Naive thymus-derived CD4-positive, alpha-beta T cell (primary cell): Measurements from ENCODE around the gene CFAP54. TPM values are rescaled to one million over a fixed set of nuclear protein-coding genes. Genes with fewer than 3 reads are reported as not detected.
A peak's percentile ranks its signal among the peaks of the same experiment; 100 is the strongest.

Source experiments
- ATAC-seq: fragments of 150-1000 bp; cut with Tn5 transposase; 2 replicates; pipeline ENCODE4 v1.10.0; 2021; ENCODE audit warnings: mild to moderate bottlenecking, moderate library complexity
- CTCF ChIA-PET: fragments of 350-600 bp; sonication (Branson Sonifier 250); formaldehyde crosslinking; loops from one replicate; lab custom pipeline; 2021; ENCODE audit warnings: antibody characterized with exemption; lab: Charles Lee
- POLR2A ChIA-PET: fragments of 350-600 bp; sonication (Branson Sonifier 250); formaldehyde crosslinking; loops from one replicate; lab custom pipeline; 2021; ENCODE audit warnings: antibody characterized with exemption, inconsistent platforms; lab: Charles Lee
- DNase-seq, 9 donors: peaks; one replicate each; pipeline versions ENCODE4 v3.0.0 to v3.0.0-alpha.2; 2020 to 2022; ENCODE audit warnings: mixed read lengths in 1 of 9
- H3K27ac ChIP-seq: one replicate; pipeline ENCODE4 v1.7.0; 2013; ENCODE audit warnings: mild to moderate bottlenecking, low read depth, low read length, moderate library complexity
- H3K27me3 ChIP-seq, 2 donors: one replicate each; pipeline ENCODE4 v1.7.0; 2013; ENCODE audit warnings: low read length in 2 of 2, mild to moderate bottlenecking in 2 of 2, moderate library complexity in 2 of 2; ENCODE audit not compliant: control insufficient read depth in 2 of 2, insufficient read depth in 2 of 2
- H3K36me3 ChIP-seq, 3 experiments: 1 replicate in 2 of 3; 2 replicates in 1 of 3; pipeline ENCODE4 v1.7.0; 2013; ENCODE audit warnings: low read length in 3 of 3, mild to moderate bottlenecking in 3 of 3, moderate library complexity in 1 of 3; ENCODE audit not compliant: insufficient read depth in 3 of 3, control insufficient read depth in 2 of 3
- H3K4me1 ChIP-seq, 2 donors: one replicate each; pipeline ENCODE4 v1.7.0; 2013; ENCODE audit warnings: low read length in 2 of 2, mild to moderate bottlenecking in 2 of 2, moderate library complexity in 1 of 2; ENCODE audit not compliant: control insufficient read depth in 2 of 2, insufficient read depth in 2 of 2
- H3K4me3 ChIP-seq: 2 replicates; pipeline ENCODE4 v1.7.0; 2013; ENCODE audit warnings: mild to moderate bottlenecking, low read length
- H3K9me3 ChIP-seq, 3 experiments: 1 replicate in 2 of 3; 2 replicates in 1 of 3; pipeline ENCODE4 v1.7.0; 2013; ENCODE audit warnings: low read length in 3 of 3; ENCODE audit not compliant: control insufficient read depth in 2 of 3
- H3K27ac Mint-ChIP-seq, 9 donors: one replicate each; pipeline ENCODE4 v1.8.0; 2020 to 2022; ENCODE audit warnings: mixed read lengths in 9 of 9, mild to moderate bottlenecking in 8 of 9, moderate library complexity in 5 of 9, inconsistent platforms in 2 of 9
- H3K27me3 Mint-ChIP-seq, 5 donors: one replicate each; pipeline ENCODE4 v1.8.0; 2021 to 2022; ENCODE audit warnings: mixed read lengths in 5 of 5, mild to moderate bottlenecking in 1 of 5
- H3K36me3 Mint-ChIP-seq, 5 donors: one replicate each; pipeline ENCODE4 v1.8.0; 2020 to 2022; ENCODE audit warnings: mixed read lengths in 5 of 5, mild to moderate bottlenecking in 3 of 5, inconsistent platforms in 1 of 5
- H3K4me1 Mint-ChIP-seq, 7 donors: one replicate each; pipeline ENCODE4 v1.8.0; 2020 to 2022; ENCODE audit warnings: mixed read lengths in 7 of 7, mild to moderate bottlenecking in 3 of 7, inconsistent platforms in 1 of 7
- H3K4me3 Mint-ChIP-seq, 10 donors: one replicate each; pipeline ENCODE4 v1.8.0; 2020 to 2022; ENCODE audit warnings: mild to moderate bottlenecking in 10 of 10, mixed read lengths in 10 of 10, moderate library complexity in 6 of 10, inconsistent platforms in 2 of 10
- H3K9me3 Mint-ChIP-seq, 11 donors: one replicate each; pipeline ENCODE4 v1.8.0; 2020 to 2022; ENCODE audit warnings: mixed read lengths in 11 of 11, mild to moderate bottlenecking in 4 of 11, inconsistent platforms in 1 of 11, moderate library complexity in 1 of 11
- intact Hi-C, 2 donors: fragments of 100-400 bp; cut with micrococcal nuclease; formaldehyde crosslinking; loops; one replicate each; pipeline ENCODE4 v1.15.1; 2023
- polyA plus RNA-seq, 2 donors: library from polyadenylated mRNA; unstranded; fragments of 300-500 nt; fragmentation: Illumina TruSeq; gene quantifications; one replicate each; pipeline ENCODE4 v1.2.3, GENCODE V29; 2021
- total RNA-seq, 6 experiments: library from RNA in 5 of 6; stranded (reverse) in 5 of 6; gene quantifications; 1 replicate in 5 of 6; 2 replicates in 1 of 6; pipeline ENCODE4 v1.2.3 and lab custom pipeline; 2021 to 2026

The CFAP54 gene
- total and polyA plus RNA-seq, 7 experiments from 2014 or later, result 0.07 to 0.93 (median 0.27) TPM; not detected in 1

- H3K36me3 Mint-ChIP-seq, result peaks cover 0 to 16% (median 0%) of the 10 kb centered on the region in 5 donors
- peaks cover 0 to 10% (median 0%) of the 10 kb centered on the region in 11 donors for H3K9me3 Mint-ChIP-seq
- Histone ChIP-seq H3K9me3 (no peaks in the 10 kb centered on the region), H3K4me3 (no peak overlapping the region), H3K27me3 (no peaks in the 10 kb centered on the region), H3K27ac (no peak overlapping the region), H3K4me1 (peaks cover 0 to 10% of the 10 kb centered on the region in 2 donors), H3K36me3 (no peaks in the 10 kb centered on the region)
- peak overlapping the region in 1 of 9 donors; percentile 76 for H3K27ac Mint-ChIP-seq
- intact Hi-C loops, result no loop called here
- ChIA-PET CTCF (interaction anchor here (1.3 kb wide), 1 partner anchor 9 kb away, joined by 3 read pairs; no protein-coding TSS in a partner anchor), POLR2A (interaction anchor here (0.8 kb wide), 1 partner anchor 97 kb away, joined by 3 read pairs; no protein-coding TSS in a partner anchor)
- peaks cover 0 to 16% (median 0%) of the 10 kb centered on the region in 5 donors for H3K27me3 Mint-ChIP-seq
- no peak overlapping the region for H3K4me3 Mint-ChIP-seq
- DNase-seq (no peak), ATAC-seq (no peak)
- H3K4me1 Mint-ChIP-seq, result peaks cover 9 to 27% (median 10%) of the 10 kb centered on the region in 7 donors
Measured at GRCh38 chr12:96495155-96495554, 5.8 kb downstream of the CFAP54 start.

- peak overlapping the region in 3 of 10 donors; percentile 40 to 51 (median 48) for H3K4me3 Mint-ChIP-seq
- ChIA-PET CTCF (no interaction called here), POLR2A (interaction anchor here (0.6 to 0.8 kb wide), 3 partner anchors 17 to 98 kb away, joined by 3 to 4 read pairs (median 3); no protein-coding TSS in a partner anchor)
- ATAC-seq (no peak), DNase-seq (no peak)
- H3K27ac Mint-ChIP-seq, result no peak overlapping the region
- H3K4me1 Mint-ChIP-seq, result peaks cover 12 to 34% (median 18%) of the 10 kb centered on the region in 7 donors
- H3K4me1 ChIP-seq, result peaks cover 4 to 19% of the 10 kb centered on the region in 2 donors
- intact Hi-C loops, result no loop called here
- H3K9me3 ChIP-seq, result no peaks in the 10 kb centered on the region
- H3K27me3 Mint-ChIP-seq, result peaks cover 0 to 10% (median 0%) of the 10 kb centered on the region in 5 donors
- H3K27ac ChIP-seq, result no peak overlapping the region
- H3K36me3 ChIP-seq, result no peaks in the 10 kb centered on the region
- no peaks in the 10 kb centered on the region for H3K27me3 ChIP-seq
- H3K36me3 Mint-ChIP-seq, result peaks cover 0 to 18% (median 0%) of the 10 kb centered on the region in 5 donors
- H3K9me3 Mint-ChIP-seq, result peaks cover 0 to 12% (median 0%) of the 10 kb centered on the region in 11 donors
- H3K4me3 ChIP-seq, result no peak overlapping the region
Measured at GRCh38 chr12:96495841-96496545, 6.6 kb downstream of the CFAP54 start.

GRCh38 chr12:96496944-96497343 is 7.6 kb downstream of the CFAP54 start:
- ATAC-seq (no peak), DNase-seq (no peak)
- Histone ChIP-seq H3K4me1 (peaks cover 13 to 28% of the 10 kb centered on the region in 2 donors), H3K9me3 (no peaks in the 10 kb centered on the region), H3K4me3 (no peak overlapping the region), H3K36me3 (no peaks in the 10 kb centered on the region), H3K27me3 (no peaks in the 10 kb centered on the region), H3K27ac (no peak overlapping the region)
- Mint-ChIP-seq H3K27me3 (peaks cover 0 to 4% (median 0%) of the 10 kb centered on the region in 5 donors), H3K36me3 (peaks cover 0 to 21% (median 0%) of the 10 kb centered on the region in 5 donors), H3K4me1 (peaks cover 19 to 44% (median 27%) of the 10 kb centered on the region in 7 donors), H3K4me3 (no peak overlapping the region), H3K27ac (peak overlapping the region in 2 of 9 donors; percentile 52 to 68), H3K9me3 (peaks cover 0 to 12% (median 0%) of the 10 kb centered on the region in 11 donors)
- ChIA-PET CTCF (interaction anchor here (0.6 to 1.3 kb wide), 3 partner anchors 20 to 174 kb away, joined by 3 to 6 read pairs (median 3); no protein-coding TSS in a partner anchor), POLR2A (interaction anchor here (0.6 kb wide), 2 partner anchors 9 to 16 kb away, joined by 3 read pairs; no protein-coding TSS in a partner anchor)
- intact Hi-C loops, result no loop called here

GRCh38 chr12:96497855-96498254 is 8.5 kb downstream of the CFAP54 start:
- ChIA-PET POLR2A (no interaction called here), CTCF (interaction anchor here (1.3 kb wide), 1 partner anchor 19 kb away, joined by 6 read pairs; no protein-coding TSS in a partner anchor)
- Histone ChIP-seq H3K27me3 (no peaks in the 10 kb centered on the region), H3K4me3 (no peak overlapping the region), H3K9me3 (no peaks in the 10 kb centered on the region), H3K36me3 (no peaks in the 10 kb centered on the region), H3K27ac (no peak overlapping the region), H3K4me1 (peaks cover 20 to 37% of the 10 kb centered on the region in 2 donors)
- Mint-ChIP-seq H3K4me1 (peaks cover 25 to 51% (median 35%) of the 10 kb centered on the region in 7 donors), H3K9me3 (peaks cover 0 to 12% (median 0%) of the 10 kb centered on the region in 11 donors), H3K4me3 (no peak overlapping the region), H3K27ac (peak overlapping the region in 6 of 9 donors; percentile 0 to 52 (median 16)), H3K36me3 (peaks cover 0 to 21% (median 0%) of the 10 kb centered on the region in 5 donors), H3K27me3 (no peaks in the 10 kb centered on the region)
- intact Hi-C loops, result no loop called here
- ATAC-seq (no peak), DNase-seq (no peak)

GRCh38 chr12:96500693-96501092 is 11.3 kb downstream of the CFAP54 start:
- Histone ChIP-seq H3K36me3 (no peaks in the 10 kb centered on the region), H3K4me3 (no peak overlapping the region), H3K9me3 (no peaks in the 10 kb centered on the region), H3K27ac (no peak overlapping the region), H3K4me1 (peaks cover 22 to 38% of the 10 kb centered on the region in 2 donors), H3K27me3 (no peaks in the 10 kb centered on the region)
- Mint-ChIP-seq H3K36me3 (peaks cover 0 to 21% (median 0%) of the 10 kb centered on the region in 5 donors), H3K27me3 (no peaks in the 10 kb centered on the region), H3K4me3 (peak overlapping the region in 9 of 10 donors; percentile 18 to 66 (median 48)), H3K4me1 (peaks cover 29 to 61% (median 42%) of the 10 kb centered on the region in 7 donors), H3K27ac (peak overlapping the region in 6 of 9 donors; percentile 32 to 89 (median 57)), H3K9me3 (peaks cover 0 to 12% (median 0%) of the 10 kb centered on the region in 11 donors)
- intact Hi-C loops, result loop anchor here (1.0 to 10.0 kb wide), 7 partner anchors 11 to 1516 kb away; partner anchors contain the start of genes AMDHD1 (in 1 of the 2), CCDC38 (in 1 of the 2), CDK17 (in 1 of the 2) and CFAP54 (in 1 of the 2)
- DNase-seq, result no peak
- CTCF ChIA-PET, result no interaction called here
- POLR2A ChIA-PET, result no interaction called here
- no peak for ATAC-seq

- Mint-ChIP-seq H3K27ac (peak overlapping the region; percentile 28 to 89 (median 63)), H3K27me3 (no peaks in the 10 kb centered on the region), H3K9me3 (peaks cover 0 to 12% (median 0%) of the 10 kb centered on the region in 11 donors), H3K36me3 (peaks cover 0 to 21% (median 0%) of the 10 kb centered on the region in 5 donors), H3K4me1 (peaks cover 29 to 60% (median 42%) of the 10 kb centered on the region in 7 donors), H3K4me3 (peak overlapping the region in 9 of 10 donors; percentile 18 to 66 (median 48))
- ChIA-PET CTCF (interaction anchor here (0.6 to 3.4 kb wide), 4 partner anchors 11 to 290 kb away, joined by 3 to 21 read pairs (median 4); partner anchors contain the start of gene CFAP54), POLR2A (interaction anchor here (1.0 to 2.0 kb wide), 4 partner anchors 9 to 305 kb away, joined by 3 to 7 read pairs (median 5); partner anchors contain the start of genes CDK17 and CFAP54)
- no peak overlapping the region for H3K4me3 ChIP-seq
- intact Hi-C loops, result loop anchor here (1.0 to 10.0 kb wide), 7 partner anchors 12 to 1516 kb away; partner anchors contain the start of genes AMDHD1 (in 1 of the 2), CCDC38 (in 1 of the 2), CDK17 (in 1 of the 2) and CFAP54 (in 1 of the 2)
- no peaks in the 10 kb centered on the region for H3K36me3 ChIP-seq
- DNase-seq (peak in 1 of 9 donors; percentile 29), ATAC-seq (peak; percentile 80)
- H3K9me3 ChIP-seq, result no peaks in the 10 kb centered on the region
- H3K27ac ChIP-seq, result no peak overlapping the region
- H3K27me3 ChIP-seq, result no peaks in the 10 kb centered on the region
- H3K4me1 ChIP-seq, result peaks cover 22 to 35% of the 10 kb centered on the region in 2 donors
Measured at GRCh38 chr12:96501133-96501761, 11.9 kb downstream of the CFAP54 start.
